HG02885 (cell line): ENCODE measurements around the gene STT3A.

Experiments
- ATAC-seq: cut with Tn5 transposase; IDR thresholded peaks from one replicate; pipeline ENCODE4 v1.9.1; 2021; ENCODE audit warnings: mild to moderate bottlenecking; ENCODE audit not compliant: unreplicated experiment, poor library complexity

STT3A gene

DNA sequence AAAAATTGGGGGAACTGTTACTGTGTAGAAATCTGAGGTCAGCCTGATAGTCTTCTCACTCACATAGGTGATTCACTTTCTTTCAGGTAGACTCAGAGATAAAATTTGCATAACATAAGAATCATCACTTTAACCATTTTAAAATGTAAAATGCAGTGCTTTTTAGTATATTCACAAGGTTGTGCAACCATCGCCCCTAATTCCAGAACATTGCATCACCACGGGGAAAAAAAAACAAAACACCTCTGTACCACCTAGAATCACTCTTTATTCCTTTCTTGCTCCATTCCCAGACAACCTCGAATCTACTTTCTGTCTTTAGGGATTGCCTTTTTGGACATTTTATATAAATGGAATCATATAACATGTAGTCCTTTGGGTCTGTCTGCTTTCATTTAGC is 53.2 kb downstream of the STT3A start:
- no peak for ATAC-seq

DNA sequence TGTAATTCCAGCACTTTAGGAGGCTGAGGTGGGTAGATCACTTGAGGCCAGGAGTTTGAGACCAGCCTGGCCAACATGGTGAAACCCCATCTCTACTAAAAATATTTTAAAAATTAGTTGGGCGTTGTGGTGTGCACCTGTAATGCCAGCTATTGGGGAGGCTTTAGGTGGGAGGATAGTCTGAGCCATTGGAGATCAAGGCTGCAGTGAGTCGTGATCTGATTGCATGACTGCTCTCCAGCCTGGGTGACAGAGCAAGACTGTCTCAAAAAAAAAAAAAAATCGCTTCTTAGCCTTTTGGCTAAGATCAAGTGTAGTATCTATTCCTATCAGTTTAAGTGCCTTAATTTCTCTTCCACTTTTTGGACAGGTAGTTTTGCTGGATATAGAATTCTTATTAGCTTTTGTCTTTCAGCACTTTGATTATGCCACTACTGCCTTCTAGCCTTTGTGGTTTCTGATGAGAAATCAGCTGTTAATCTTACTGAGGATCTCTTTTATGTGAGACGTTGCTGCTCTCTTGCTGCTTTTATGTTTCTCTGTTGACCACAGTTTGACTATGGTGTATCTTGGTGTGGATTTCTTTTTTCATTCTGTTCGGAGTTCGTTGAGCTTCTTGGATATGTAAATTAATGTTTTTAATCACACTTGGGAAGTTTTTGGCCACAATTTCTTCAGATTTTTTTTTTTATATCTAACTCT is 57.0 kb downstream of the STT3A start:
- ATAC-seq: no peak

DNA sequence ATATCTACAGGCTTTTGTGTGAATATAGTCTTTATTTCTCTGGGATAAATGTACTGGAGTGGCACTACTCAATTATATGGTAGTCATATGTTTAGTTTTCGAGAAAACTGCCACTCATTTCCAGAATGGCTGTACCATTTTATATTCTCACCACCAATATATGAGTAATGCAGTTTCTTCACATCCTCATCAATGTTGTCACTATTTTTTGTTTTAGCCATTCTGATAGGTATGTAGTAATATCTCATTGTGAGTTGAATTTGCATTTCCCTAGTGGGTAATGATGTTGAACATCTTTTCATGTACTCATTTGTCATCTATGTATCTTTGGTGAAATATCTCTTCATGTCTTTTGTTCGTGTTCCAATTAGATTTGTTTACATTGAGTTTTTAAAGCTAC is 70.0 kb downstream of the STT3A start:
- ATAC-seq: no peak

DNA sequence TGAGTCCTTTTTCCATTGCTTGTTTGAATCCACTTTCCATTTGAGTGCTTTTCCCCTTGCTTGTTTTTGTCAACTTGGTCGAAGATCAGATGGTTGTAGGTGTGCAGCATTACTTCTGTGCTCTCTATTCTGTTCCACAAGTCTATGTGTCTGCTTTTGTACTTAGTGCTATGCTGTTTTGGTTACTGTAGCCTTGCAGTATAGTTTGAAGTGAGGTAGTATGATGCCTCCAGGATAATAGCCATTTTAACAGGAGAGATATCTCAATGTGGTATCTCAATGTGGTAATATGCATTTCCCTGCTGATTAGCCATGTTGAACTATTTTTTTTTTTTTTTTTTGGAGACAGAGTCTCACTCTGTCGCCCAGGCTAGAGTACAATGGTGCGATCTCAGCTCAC is 71.3 kb downstream of the STT3A start:
- no peak for ATAC-seq

DNA sequence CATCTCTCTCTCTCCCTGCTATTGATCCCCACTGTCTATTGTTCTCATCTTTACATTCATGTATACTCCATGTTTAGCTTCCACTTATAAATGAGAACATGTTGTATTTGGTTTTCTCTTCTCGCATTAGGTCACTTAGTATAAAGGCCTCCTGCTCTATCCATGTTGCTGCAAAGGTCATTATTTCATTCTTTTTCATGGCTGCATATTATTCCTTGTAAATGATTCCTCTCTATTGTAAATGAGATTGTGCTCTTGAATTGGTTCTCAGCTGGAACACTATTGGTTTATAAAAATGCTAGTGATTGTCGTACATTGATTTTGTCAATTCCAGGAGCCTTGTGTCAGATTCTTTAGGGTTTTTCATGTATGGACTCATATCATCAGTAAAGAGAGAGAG is 74.5 kb downstream of the STT3A start:
- ATAC-seq: no peak

DNA sequence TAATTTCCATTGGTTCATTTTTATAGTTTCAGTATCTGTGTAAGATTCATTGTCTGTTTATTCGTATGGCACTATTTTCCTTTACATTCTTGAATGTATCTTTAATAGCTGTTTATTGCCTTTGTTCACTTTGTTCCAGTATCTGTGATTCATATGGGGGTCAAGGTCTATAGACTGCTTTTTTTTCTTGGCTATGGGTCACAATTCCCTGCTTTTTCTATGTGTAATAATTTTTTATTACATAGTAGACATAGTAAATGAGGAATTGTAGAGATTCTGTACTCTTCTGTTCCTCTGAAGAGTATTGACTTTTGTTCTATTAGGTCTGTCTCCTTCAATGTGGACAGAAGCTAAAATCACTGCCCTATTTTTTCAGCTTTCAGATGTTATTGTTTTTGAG is 77.5 kb downstream of the STT3A start:
- no peak for ATAC-seq

DNA sequence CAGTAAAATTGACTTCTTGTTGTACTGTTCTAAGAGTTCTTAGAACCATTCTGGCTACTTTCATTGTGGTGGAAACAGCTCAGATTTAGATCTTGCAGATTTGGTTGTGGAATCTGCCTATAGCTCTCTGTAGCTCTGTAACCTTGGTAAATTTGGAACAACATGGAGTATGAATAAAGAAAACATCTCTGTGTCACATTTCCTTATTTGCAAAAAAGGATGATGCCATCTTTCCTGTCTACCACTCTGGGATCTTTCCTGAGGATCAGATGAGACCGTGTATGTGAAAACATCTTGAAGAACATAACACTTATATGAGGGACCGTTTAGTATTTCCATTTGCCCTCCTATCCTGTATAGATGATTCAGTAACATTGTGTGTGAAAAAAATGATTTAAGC is 78.9 kb downstream of the STT3A start:
- ATAC-seq: no peak
